HG02798 (cell line): ENCODE measurements around the gene PHACTR1.
A peak's percentile ranks its signal among the peaks of the same experiment; 100 is the strongest.
"Not testable (repeated sequence)": the region's sequence is repeated elsewhere in the genome, so short reads cannot be mapped to it uniquely, and the experiment has no call there.

Experiments used
- ATAC-seq: cut with Tn5 transposase; IDR thresholded peaks from one replicate; pipeline ENCODE4 v1.9.1; 2021; ENCODE audit warnings: mild to moderate bottlenecking; ENCODE audit not compliant: unreplicated experiment, poor library complexity

Gene PHACTR1

GRCh38 chr6:13311155-13311554 is 594.6 kb downstream of the PHACTR1 start:
- no peak for ATAC-seq

- no peak for ATAC-seq
These were observed 598.2 kb downstream of the PHACTR1 start for GRCh38 chr6:13314806-13315205.

- ATAC-seq = no peak
These were observed 599.3 kb downstream of the PHACTR1 start for GRCh38 chr6:13315896-13316295.

GRCh38 chr6:13318821-13319220 is 602.3 kb downstream of the PHACTR1 start:
- ATAC-seq = no peak

- no peak for ATAC-seq
These were observed 603.5 kb downstream of the PHACTR1 start for GRCh38 chr6:13319891-13320564.

- not testable (repeated sequence) for ATAC-seq
These were observed 609.5 kb downstream of the PHACTR1 start for GRCh38 chr6:13326031-13326586.

GRCh38 chr6:13327691-13328075 is 611.1 kb downstream of the PHACTR1 start:
- ATAC-seq = no peak

- ATAC-seq = peak; percentile 95
These were observed 611.7 kb downstream of the PHACTR1 start, which contains the start of gene TBC1D7 for GRCh38 chr6:13328076-13328874. Gene TBC1D7, minus strand, starts transcription at chr6:13328537. Its CDS starts 1,639 bp downstream, at chr6:13326898.

GRCh38 chr6:13328875-13329183 is 612.3 kb downstream of the PHACTR1 start:
- ATAC-seq = no peak

- no peak for ATAC-seq
These were observed 615.2 kb downstream of the PHACTR1 start for GRCh38 chr6:13331516-13332348.

GRCh38 chr6:13332349-13332706 is 615.8 kb downstream of the PHACTR1 start:
- ATAC-seq = no peak

- no peak for ATAC-seq
These were observed 618.4 kb downstream of the PHACTR1 start for GRCh38 chr6:13334953-13335352.

- ATAC-seq = peak; percentile 47
These were observed 620.0 kb downstream of the PHACTR1 start for GRCh38 chr6:13336553-13336952.

- no peak for ATAC-seq
These were observed 621.5 kb downstream of the PHACTR1 start for GRCh38 chr6:13338038-13338437.
